Dermis blood vessel endothelial cell (primary cell): ENCODE results near the gene OSM. TPM values are rescaled to one million over a fixed set of nuclear protein-coding genes. Genes with fewer than 3 reads are reported as not detected.

Experiments used
- DNase-seq: peaks from one replicate; pipeline ENCODE4 v3.0.0; 2010
- total RNA-seq: library from RNA; depleted of rRNA; stranded (reverse); fragments of >200 nt; gene quantifications from 2 replicates; pipeline ENCODE4 v1.2.3, GENCODE V29; 2014

Gene OSM
- total RNA-seq, 1 donor from 2014 or later, result not detected

DNA sequence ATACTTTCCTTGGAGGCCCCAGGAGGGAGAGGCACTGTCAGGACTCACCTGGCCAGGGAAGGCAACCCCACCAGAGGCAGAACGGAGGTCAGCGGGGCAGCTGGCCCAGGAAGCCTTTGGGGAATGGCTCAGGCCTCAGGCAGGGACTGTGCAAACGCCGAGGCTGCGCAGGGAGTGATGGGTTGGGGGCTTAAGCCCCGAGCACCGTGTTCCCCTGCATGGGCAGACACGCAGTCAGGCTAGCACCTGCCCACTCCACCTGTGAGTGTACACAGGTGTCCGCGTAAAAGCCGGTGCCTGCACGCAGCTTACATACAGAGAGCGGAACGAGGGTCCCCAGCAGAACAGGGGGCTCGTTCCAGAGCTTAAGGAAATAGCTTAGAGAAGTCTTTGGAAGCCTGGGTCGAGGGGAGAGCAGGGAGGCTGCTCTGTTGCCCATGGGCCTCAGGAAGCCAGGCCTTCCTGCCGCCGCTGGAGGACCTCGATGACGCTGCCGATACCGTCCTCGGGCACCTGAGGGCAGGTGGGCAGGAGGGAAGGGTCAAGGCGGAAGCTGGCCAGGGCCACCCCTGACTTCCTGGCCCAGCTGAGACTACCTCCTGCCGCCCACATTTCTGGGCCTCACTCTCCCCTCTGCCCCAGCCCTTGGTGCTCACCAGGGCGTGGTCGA, 18.7 kb upstream of the OSM start:
- no peak for DNase-seq

- DNase-seq, result no peak
Observed at GRCh38 chr22:30284666-30285065, 18.0 kb upstream of the OSM start.

- DNase-seq, result no peak
Observed at GRCh38 chr22:30284172-30284571, 17.5 kb upstream of the OSM start.

- no peak for DNase-seq
Observed at GRCh38 chr22:30283342-30283741, 16.7 kb upstream of the OSM start.

GRCh38 chr22:30282616-30283046, 16.0 kb upstream of the OSM start:
- no peak for DNase-seq

DNA sequence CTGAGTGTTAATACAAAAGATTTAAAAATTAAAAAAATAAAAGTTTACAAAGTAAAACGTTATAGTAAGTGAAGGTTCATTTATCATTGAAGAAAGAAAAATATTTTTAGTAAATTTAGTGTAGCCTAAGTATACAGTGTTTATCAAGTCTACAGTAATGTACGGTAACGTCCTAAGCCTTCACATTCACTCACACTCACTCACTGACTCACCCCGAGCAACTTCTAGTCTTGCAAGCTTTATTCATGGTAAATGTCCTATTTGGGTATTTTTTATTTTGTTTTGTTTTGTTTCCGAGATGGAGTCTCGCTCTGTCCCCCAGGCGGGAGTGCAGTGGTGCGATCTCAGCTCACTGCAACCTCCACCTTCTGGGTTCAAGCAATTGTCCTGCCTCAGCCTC, 13.9 kb upstream of the OSM start:
- no peak for DNase-seq

DNA sequence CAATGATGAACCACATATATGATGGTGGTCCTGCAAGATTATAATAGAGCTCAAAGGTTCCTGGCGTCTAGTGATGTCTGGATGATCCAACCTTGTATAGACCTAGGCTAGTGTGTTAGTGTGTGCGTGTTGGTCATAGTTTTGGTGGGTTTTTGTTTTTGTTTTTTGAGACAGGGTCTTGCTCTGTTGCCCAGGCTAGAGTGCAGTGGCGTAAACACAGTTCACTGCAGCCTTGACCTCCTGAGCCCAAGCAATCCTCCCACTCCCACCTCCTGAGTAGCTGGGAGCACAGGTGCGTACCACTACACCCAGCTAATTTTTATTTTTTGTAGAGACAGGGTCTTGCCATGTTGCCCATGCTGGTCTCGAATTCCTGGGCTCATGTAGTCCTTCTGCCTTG, 13.3 kb upstream of the OSM start:
- DNase-seq, result no peak

- DNase-seq, result no peak
Observed at GRCh38 chr22:30279046-30279788, 12.6 kb upstream of the OSM start.

DNA sequence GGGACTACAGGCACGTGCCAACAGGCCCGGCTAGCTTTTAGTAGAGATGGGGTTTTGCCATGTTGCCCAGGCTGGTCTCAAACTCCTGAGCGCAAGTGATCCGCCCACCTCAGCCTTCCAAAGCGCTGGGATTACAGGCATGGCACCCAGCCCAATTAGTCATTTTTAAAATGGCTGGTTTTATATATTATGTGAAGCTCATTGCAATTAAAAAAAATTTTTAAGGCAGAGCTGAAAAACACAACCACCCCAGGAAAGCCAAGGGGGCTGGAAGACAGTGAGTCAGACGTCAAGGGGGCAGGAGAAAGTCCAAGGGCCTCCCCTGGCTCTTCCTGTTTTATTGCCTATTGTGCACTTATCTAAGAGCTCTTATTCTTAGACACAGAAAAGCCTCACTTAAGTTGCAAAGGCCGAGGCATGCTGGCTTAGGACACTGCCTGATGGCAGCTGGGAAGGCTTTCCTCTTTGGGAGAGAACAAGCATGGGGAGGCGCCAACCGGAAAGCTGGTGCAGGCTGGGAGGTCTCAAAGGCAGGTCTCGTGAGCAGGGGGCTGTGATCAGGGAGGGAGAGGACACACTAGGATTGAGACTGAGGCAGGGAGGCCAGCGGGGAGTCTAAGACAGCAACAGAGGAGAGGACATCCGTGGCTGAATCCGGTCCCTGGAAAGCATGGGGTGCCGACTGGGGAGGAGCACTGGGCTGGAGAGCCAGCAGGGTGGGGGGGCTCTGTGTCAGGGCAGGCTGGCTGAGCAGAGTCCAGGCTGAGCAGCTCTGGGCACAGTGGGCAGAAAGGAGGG, 11.1 kb upstream of the OSM start:
- DNase-seq, result peak; percentile 75

- no peak for DNase-seq
Observed at GRCh38 chr22:30276039-30276438, 9.4 kb upstream of the OSM start.

DNA sequence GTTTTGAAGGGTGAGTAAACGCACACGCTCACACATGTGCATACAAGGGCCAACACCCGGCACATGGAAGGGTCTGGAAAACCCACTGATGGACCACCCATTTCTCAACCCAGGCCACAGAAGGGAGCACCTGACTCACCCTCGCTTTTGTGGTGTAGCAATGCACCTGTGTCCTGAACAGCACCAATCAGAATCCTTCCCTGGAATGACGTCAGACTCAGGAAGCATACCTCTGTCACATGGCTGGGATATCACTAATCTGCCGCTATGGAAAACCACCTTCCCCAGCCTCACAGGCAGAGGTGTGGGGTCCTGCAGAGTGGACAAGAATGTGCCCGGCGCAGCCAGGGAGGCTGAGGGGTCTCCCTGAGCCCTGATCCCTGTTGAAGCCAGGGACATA, 9.0 kb upstream of the OSM start:
- DNase-seq, result no peak

DNA sequence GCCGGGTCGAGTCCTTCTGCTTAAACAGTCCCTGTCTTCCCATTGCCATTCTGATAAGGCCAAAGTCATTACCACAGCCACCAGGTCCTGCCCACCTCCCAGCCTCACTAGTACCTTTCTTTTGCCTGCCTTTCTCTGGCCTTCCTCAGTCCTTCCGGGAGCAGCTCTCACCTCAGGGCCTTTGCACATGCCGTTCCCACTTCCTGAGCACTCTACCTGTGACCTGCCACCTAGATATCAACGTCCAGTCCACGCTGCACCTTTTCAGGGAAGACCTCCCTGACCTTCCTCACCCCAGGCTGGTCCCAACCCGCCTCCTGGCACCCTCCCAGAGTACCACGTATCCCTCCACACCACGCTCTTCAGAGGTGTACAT, 7.8 kb upstream of the OSM start:
- no peak for DNase-seq

DNA sequence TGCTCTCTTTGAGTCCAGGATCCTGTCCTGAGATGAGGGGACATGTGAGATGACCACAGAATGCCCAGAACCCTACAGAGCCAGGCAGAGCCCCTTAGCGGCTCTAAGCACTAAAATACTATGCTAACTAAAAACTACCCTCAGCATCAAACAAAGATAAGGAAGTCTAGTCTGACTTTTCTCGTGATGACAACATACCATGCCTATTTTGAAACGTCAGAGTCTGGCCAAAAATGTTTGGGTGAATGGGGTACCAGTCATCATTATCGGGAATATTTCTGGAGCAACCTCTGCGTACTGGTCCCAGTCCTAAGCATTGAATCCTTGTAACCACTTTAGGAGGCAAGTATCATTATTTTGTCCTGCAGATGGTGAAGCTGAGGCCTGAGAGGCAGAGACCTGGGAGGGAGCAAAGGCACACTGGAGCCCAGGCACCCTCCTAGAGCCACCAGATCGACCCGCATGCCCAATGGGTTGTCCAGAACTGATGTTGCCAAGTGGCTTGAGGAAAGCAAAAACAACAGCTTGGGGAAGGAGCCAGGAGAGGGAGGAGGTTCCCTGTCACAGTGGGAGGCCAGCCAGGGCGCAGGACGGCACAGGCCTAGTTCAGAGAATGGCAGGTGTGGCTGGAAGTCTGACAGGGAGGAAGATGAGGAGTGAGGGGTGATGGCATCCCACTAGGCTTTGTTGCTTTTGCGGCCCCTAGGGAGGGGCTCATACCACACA, 7.2 kb upstream of the OSM start:
- DNase-seq, result no peak

DNA sequence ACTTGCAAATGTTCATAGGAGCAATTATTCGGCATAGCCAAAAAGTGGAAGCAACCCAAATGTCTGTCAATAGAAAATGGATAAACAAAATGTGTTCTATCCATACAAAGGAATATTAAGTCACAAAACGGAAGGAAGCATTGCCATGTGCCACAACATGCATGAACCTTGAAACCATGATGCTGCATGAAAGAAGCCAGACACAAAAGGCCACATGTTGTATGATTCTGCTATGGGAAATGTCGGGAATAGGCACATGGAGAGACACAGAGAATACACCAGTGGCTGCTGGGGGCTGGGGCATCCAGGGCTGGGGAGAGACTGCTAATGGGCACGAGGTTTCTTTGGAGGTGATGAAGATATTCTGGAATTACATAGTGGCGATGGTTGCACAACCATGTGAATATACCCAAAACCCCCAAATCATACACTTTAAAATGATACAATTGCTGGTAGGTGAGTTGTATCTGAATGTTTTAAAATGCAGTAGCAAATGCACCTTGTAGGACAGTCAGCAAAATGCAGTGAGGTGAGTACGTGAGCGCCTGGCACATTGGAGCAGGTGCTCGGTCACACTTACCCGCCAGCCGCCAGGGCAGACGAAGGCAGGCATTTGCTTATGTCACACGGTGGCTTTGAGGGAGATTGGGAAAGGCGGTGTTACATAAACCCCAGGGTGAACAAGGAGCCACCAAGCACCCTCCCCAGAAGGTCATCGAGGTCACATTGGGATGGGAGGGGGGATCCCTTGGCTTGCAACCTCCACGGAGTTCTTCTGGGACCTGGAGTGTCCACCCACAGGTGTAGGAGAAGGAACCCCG, 6.3 kb upstream of the OSM start:
- no peak for DNase-seq

DNA sequence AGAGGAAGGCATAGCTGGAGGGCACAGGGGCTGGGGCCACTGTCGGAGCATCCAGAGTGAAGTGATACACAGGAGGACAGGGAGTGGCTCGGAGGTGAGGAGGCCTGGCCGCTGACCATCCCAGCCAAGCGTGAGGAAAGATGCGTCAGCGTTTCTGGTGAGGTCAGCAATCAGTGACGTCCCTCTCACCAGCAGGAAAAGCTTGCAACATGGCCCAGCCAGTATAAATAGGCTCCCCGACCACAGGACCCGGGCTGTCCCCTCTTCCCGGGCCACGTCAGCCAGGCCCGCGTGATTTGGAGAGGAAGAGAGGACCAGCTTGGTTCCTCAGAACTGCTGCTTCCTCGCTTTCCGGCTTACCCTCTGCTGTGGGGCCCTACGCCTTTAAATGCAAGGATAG, 4.2 kb upstream of the OSM start:
- peak; percentile 75 for DNase-seq

DNA sequence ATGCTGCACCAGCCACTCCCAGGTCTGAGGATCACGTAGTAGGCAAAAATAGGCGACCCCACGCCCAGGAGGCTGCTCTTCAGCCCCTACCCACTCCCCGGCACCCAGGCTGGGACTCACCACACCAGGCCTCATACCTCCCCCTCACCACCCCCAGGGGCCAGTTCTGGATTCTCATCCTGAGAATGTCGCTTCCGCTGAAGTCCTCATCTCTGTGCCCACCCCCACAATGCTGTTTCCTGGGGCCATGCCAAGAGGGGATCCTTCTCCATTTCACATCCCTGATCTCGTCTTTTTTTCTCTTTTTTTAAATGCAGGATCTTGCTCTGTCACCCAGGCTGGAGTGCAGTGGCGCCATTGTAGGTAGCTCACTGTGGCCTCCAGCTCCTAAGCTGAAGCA, 1.7 kb upstream of the OSM start:
- no peak for DNase-seq

DNA sequence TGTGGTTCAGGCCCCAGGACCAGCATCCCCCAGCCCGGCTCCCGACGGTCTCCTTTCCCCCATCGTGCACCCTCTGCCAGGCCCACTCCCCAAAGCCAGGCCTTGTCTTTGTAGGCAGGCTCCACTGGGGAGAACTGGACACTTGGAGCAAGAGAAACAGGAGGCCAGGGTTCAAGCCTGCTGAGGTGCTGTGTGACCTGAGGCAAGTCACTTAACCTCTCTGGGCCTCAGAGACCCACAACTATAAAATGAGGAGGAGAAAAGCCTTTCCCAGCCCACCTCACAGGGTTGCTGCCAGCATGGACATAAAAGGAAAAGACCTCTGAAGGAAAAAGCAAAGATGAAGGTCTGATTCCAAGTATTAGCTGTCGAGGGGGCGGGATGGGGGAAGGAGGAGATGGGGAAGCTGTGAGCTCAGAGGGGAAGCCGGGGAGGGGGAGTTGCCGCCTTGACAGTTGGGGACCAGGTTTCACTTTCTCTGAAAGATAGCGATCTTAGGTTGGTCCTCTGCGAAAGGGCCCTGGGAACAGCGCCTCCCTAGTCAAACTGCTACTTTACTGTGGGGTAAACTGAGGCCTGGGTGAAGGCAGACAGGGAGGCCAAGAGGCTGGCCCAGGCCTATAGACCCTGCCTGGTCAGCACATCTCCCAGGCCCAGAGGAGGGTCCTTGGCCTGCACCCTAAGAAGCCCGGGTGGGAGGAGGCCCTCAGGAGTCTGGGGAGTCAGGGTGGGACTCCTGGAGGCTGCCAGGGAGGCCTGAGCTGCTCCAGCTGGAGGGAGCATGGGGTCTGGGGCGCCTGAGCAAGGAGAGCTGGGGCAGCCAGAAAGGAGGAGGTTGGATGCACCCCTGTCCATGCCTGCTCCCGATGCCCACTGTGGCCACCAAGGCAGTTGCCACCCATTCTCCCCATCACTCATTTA, 991 bp upstream of the OSM start:
- DNase-seq, result no peak

DNA sequence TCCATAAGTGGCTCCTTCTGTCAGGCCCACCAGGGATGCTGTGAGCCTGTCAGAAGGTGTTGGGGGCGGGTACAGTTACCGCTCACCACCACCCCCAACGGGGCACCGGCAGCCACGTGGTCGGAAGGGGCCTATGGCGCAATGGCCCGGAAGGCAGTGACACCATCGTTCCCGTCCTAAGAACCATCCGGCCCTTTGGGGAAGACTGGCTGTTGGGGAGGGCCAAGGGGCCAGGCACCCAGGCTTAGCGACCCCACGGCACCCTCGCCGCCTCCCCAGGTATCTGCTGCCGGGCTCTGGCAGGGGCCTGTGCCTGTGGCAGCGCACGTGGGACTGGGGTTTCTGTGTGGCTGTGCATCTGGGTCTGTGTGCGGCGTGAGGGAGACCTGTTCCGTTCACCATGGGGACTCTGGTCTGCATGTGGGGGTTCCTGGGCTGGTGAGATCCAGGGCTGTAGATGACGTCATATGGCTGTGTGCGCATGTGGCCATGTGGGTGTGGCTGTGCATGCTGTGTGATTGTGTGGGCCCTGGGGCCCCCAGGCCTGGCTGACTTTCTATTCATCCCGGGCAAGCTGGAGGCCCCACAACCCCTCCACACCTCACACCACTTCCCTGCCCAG, 717 bp downstream of the OSM start:
- DNase-seq, result no peak

GRCh38 chr22:30265131-30265720, 1.4 kb downstream of the OSM start:
- DNase-seq, result no peak

GRCh38 chr22:30263883-30264282, 2.8 kb downstream of the OSM start:
- no peak for DNase-seq
